Placental epithelial cell (primary cell): ENCODE results near the gene SRSF9. TPM values are rescaled to one million over a fixed set of nuclear protein-coding genes. Genes with fewer than 3 reads are reported as not detected.

Source experiments
- small RNA-seq: library from RNA; depleted of rRNA; stranded (forward); fragments of <200 nt; gene quantifications from one replicate; pipeline ENCODE3, GENCODE V24; 2012
- total RNA-seq: library from RNA; depleted of rRNA; stranded (reverse); fragments of >200 nt; gene quantifications from 2 replicates; pipeline ENCODE4 v1.2.3, GENCODE V29; 2012

Gene SRSF9, protein sequence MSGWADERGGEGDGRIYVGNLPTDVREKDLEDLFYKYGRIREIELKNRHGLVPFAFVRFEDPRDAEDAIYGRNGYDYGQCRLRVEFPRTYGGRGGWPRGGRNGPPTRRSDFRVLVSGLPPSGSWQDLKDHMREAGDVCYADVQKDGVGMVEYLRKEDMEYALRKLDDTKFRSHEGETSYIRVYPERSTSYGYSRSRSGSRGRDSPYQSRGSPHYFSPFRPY
- 154 and 167 TPM in 2 replicates for total RNA-seq

DNA sequence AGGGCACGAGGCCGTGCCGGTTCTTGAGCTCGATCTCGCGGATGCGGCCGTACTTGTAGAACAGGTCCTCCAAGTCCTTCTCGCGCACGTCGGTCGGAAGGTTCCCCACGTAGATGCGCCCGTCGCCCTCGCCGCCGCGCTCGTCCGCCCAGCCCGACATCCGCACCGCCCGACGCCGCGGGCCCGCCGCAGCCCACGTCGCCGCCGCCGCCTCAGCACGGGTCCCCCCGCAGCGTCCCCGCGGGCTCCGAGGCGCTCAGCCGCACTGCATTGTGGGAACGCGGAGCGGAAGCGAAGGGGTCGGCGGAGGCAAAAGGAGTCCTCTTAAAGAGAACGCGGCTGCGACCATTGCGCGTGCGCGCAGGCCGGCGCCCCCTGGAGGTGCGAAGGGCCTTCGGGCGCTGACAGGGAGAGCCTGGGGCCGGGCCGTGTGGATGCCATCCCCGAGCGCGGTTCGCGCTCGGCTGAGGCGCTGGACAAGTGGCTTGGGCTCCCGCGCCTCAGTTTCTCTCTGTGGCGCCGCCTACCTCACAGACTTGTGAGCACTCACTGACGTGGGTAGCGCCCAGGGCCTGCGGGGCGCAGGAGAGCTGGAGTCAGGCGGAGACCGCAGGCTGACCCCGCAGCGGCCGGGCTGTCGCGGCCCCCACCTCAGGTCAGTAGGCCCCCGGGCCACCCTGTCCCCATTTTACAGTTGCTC lies at the start of gene SRSF9:
TSS of gene SRSF9 (minus strand) at position 299 of the 700 bp plus-strand sequence. CDS start at position 160, 139 bp downstream.

DNA sequence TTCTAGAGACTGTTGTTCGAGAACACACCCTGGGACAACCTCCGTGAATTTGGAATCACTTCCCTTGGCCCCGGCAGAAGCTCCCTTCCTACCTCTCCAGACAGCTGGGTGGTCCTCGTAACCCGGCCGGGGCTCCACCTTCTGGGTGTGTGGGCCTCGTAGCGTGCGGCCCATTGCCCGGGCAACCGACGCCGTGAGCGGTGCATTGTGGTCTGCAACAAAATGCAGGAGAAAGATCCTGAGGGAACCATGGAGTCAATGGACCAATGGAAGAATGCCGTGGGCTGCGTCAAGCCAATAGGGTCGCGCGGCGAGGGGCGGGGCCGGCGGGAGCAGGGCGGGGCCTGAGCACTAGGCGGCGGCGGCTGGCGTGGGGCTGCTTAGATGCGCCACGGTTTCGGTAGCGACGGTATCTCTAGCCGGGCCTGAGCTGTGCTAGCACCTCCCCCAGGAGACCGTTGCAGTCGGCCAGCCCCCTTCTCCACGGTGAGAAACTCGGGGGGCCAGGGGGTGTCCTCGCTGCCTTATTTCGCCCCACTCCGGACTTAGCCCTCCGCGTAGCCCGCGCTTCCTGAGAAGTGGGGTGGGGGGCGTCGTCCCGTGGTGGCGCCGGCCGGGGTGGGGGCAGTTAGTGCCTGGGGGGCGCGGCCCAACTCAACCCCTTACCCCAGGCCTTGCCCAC lies 26.3 kb upstream of the SRSF9 start, which contains the start of gene DYNLL1:
TSS of gene DYNLL1 (plus strand) at position 383 of the 682 bp plus-strand sequence. CDS start 309 bp downstream, outside the sequence.

DNA sequence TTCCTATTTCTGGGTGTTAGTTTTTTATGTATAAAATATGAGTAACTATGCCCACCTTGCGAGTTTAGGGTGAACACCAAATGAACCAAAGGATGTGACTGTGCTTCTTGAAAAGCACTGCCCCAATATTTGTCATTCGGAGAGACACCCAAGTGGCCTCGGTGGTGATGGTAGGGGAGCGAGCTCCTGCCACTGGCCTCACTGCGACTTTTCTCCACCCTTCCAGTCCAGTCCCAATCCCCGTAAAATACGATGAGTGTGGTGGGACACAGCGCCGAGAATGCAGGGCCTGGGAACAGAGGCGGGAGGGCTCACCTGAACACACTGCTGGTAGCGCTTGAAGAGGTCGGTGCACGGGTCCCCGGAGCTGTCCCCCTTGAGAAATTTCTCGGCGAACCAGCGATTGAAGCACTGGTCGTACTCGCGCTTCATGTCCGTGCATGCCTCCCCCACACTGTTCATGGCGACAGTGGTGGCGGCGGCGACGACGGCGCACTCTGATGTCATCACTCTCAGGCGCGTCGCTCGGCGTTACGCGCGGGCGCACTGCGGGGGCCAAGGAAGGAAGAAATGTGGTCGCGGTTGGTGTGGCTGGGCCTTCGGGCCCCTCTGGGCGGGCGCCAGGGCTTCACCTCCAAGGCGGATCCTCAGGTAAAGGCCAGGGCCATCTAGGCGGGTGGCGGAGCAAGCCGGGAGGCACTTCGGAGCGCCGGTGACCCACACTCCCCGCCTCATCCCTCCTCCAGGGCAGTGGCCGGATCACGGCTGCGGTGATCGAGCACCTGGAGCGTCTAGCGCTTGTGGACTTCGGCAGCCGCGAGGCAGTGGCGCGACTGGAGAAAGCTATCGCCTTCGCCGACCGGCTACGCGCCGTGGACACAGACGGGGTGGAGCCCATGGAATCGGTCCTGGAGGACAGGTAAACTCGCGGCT lies 23.4 kb downstream of the SRSF9 start, which contains the start of the genes GATC and TRIAP1:
TSS of gene GATC (plus strand) at position 534 of the 933 bp plus-strand sequence. CDS start at position 571, 37 bp downstream.
TSS of gene TRIAP1 (minus strand) at position 474 of the 933 bp plus-strand sequence. CDS start at position 462, 12 bp downstream.

DNA sequence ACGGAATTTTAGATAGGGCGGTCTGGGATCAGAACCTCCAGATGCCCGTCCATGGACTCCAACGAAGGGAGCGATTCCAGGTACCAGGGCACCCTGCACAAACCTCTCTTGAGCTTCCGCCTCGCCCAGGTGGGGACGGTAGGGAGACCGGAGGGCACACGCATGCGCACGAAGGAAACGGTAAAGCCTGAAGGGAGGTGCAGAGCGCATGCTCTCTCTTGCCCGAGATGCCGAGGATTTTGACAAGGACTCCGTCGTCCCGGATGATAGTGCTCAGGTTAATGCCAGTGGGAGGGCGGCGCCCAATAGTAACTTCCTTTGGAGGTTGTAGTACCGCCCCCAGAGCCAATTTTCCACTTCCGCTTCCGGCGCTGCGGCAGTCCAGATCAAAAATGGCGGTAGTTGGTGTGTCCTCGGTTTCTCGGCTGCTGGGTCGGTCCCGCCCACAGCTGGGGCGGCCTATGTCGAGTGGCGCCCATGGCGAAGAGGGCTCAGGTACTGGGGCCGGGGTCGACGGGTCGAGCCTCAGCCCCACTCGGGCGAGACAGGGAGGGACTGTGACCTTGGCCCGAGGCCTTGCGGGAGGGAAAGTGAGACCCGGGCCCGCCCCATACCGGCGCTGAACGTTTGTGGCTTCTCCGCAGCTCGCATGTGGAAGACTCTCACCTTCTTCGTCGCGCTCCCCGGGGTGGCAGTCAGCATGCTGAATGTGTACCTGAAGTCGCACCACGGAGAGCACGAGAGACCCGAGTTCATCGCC lies 31.6 kb downstream of the SRSF9 start, which contains the start of gene COX6A1:
TSS of gene COX6A1 (plus strand) at position 379 of the 760 bp plus-strand sequence. CDS start at position 393, 14 bp downstream.

Small RNAs within 50 kb of the gene (small RNA-seq; reads per million reads assigned to genes)
- gene RF00019: not detected

Other genes with a start within 250 kb of the SRSF9 start
- 172 and 251 TPM in 2 replicates for gene PXN, start 204.0 kb downstream of the SRSF9 start, total RNA-seq
- gene RNU4-2, start 177.8 kb downstream of the SRSF9 start, total RNA-seq: under 0.01 TPM in 2 replicates
- gene RNU4-1, start 176.5 kb downstream of the SRSF9 start, total RNA-seq: under 0.01 TPM in 2 replicates
- gene SIRT4, start 167.4 kb downstream of the SRSF9 start, total RNA-seq: 0.98 and 3.5 TPM in 2 replicates
- gene PLA2G1B, start 142.0 kb downstream of the SRSF9 start, total RNA-seq: not detected in 2 replicates
- 0.39 TPM in 1 of 2 replicates, not detected in the other for gene MSI1, start 100.6 kb downstream of the SRSF9 start, total RNA-seq
- 269 and 480 TPM in 2 replicates for gene COX6A1, start 31.6 kb downstream of the SRSF9 start, total RNA-seq
- 15.3 and 33.8 TPM in 2 replicates for gene TRIAP1, start 23.4 kb downstream of the SRSF9 start, total RNA-seq
- 13.3 and 19.7 TPM in 2 replicates for gene GATC, start 23.3 kb downstream of the SRSF9 start, total RNA-seq
- gene DYNLL1, start 26.4 kb upstream of the SRSF9 start, total RNA-seq: 179 and 288 TPM in 2 replicates
- gene COQ5, start 59.4 kb upstream of the SRSF9 start, total RNA-seq: 28.3 and 29.4 TPM in 2 replicates
- gene RNF10, start 64.6 kb upstream of the SRSF9 start, total RNA-seq: 102 and 118 TPM in 2 replicates
- 31.0 and 38.7 TPM in 2 replicates for gene POP5, start 111.7 kb upstream of the SRSF9 start, total RNA-seq
- 0.33 TPM in 1 of 2 replicates, not detected in the other for gene CABP1, start 170.9 kb upstream of the SRSF9 start, total RNA-seq
- gene MLEC, start 217.4 kb upstream of the SRSF9 start, total RNA-seq: 65.6 and 112 TPM in 2 replicates
- gene UNC119B, start 240.7 kb upstream of the SRSF9 start, total RNA-seq: 21.3 and 26.3 TPM in 2 replicates